Panc1 (cell line): Measurements from ENCODE around the gene EEF1A2. TPM values are rescaled to one million over a fixed set of nuclear protein-coding genes. Genes with fewer than 3 reads are reported as not detected.

Source experiments
- ATAC-seq: fragments of 200-7000 bp; cut with Tn5 transposase; 2 replicates; pipeline ENCODE4 v1.9.1; 2020; ENCODE audit warnings: mild to moderate bottlenecking, moderate library complexity
- BruUV-seq: library from RNA; stranded (reverse); fragments of 400-500 nt; replicated peaks from 2 replicates; lab custom pipeline; 2021; lab: Mats Ljungman, UMichigan
- CTCF ChIA-PET: fragments of 300-600 bp; sonication (Branson Sonifier 250); formaldehyde crosslinking; loops from one replicate; lab custom pipeline; 2022; ENCODE audit warnings: antibody characterized with exemption; lab: Charles Lee
- POLR2A ChIA-PET: fragments of 300-600 bp; sonication (Branson Sonifier 250); formaldehyde crosslinking; loops from one replicate; lab custom pipeline; 2022; ENCODE audit warnings: antibody characterized with exemption; lab: Charles Lee
- DNase-seq: peaks from one replicate; pipeline ENCODE4 v3.0.0-alpha.2; 2010; ENCODE audit warnings: low read depth, low spot score
- H3K27ac ChIP-seq: 2 replicates; pipeline ENCODE4 v1.5.1; 2011; ENCODE audit warnings: mild to moderate bottlenecking, low read length, inconsistent platforms
- H3K27me3 ChIP-seq: fragments of 200-500 bp; sonication (Bioruptor generic); 2 replicates; pipeline ENCODE4 v1.6.0; 2014; ENCODE audit warnings: low read length, inconsistent platforms; ENCODE audit not compliant: control insufficient read depth, insufficient read depth
- H3K36me3 ChIP-seq: fragments of 200-500 bp; sonication (Bioruptor generic); 2 replicates; pipeline ENCODE4 v1.5.1; 2014; ENCODE audit warnings: inconsistent platforms, mild to moderate bottlenecking, low read length, moderate library complexity; ENCODE audit not compliant: control insufficient read depth, insufficient read depth
- H3K4me1 ChIP-seq: 2 replicates; pipeline ENCODE4 v1.5.1; 2011; ENCODE audit warnings: inconsistent platforms, mild to moderate bottlenecking, low read length, moderate library complexity; ENCODE audit not compliant: control insufficient read depth, insufficient read depth
- H3K4me3 ChIP-seq, 2 experiments: 2 replicates each; pipeline ENCODE4 v1.5.1; 2011 to 2012; ENCODE audit warnings: low read depth in 2 of 2, low read length in 2 of 2, mild to moderate bottlenecking in 2 of 2, inconsistent platforms in 1 of 2, moderate library complexity in 1 of 2
- H3K9me3 ChIP-seq: fragments of 200-500 bp; sonication (Bioruptor generic); 2 replicates; pipeline ENCODE4 v1.5.1; 2014; ENCODE audit warnings: low read depth, mild to moderate bottlenecking, inconsistent platforms, low read length, moderate library complexity; ENCODE audit not compliant: control insufficient read depth, insufficient read depth
- CTCF ChIP-seq: fragments of 450-650 bp; IDR thresholded peaks from 2 replicates; pipeline ENCODE4 v1.5.1; 2017; ENCODE audit warnings: mild to moderate bottlenecking
- POLR2AphosphoS5 ChIP-seq: IDR thresholded peaks from 2 replicates; pipeline ENCODE4 v1.6.1; 2012; ENCODE audit warnings: mild to moderate bottlenecking, low read depth, low read length, moderate library complexity
- SIN3A ChIP-seq: IDR thresholded peaks from 2 replicates; pipeline ENCODE4 v1.6.1; 2012; ENCODE audit warnings: low read depth, mild to moderate bottlenecking, low read length, moderate library complexity, borderline replicate concordance; ENCODE audit not compliant: insufficient read depth
- TCF7L2 ChIP-seq: IDR thresholded peaks from 2 replicates; pipeline ENCODE4 v1.6.1; 2011; ENCODE audit warnings: mild to moderate bottlenecking, low read depth, low read length, inconsistent platforms
- in situ Hi-C: cut with HindIII; loops from 2 replicates; pipeline ENCODE4 v1.10.0; 2016; ENCODE audit warnings: low sequenced_read_pairs, low pct_unique_long_range_greater_than_20kb
- intact Hi-C: fragments of 100-400 bp; cut with micrococcal nuclease; formaldehyde crosslinking; loops from one replicate; pipeline ENCODE4 v1.10.0; 2022; ENCODE audit not compliant: unreplicated experiment
- total RNA-seq: library from RNA; stranded (reverse); gene quantifications from one replicate; pipeline ENCODE4 v1.2.1, GENCODE V29; 2021; ENCODE audit not compliant: unreplicated experiment
- TF ChIP-seq, protein P1 (sequence below), 2 experiments: IDR thresholded peaks; 2 replicates each; pipeline ENCODE4 v1.6.1; 2011 to 2012; ENCODE audit warnings: low read depth in 2 of 2, control low read depth in 1 of 2, low read length in 1 of 2, mild to moderate bottlenecking in 1 of 2, moderate library complexity in 1 of 2; ENCODE audit not compliant: insufficient read depth in 1 of 2

Gene EEF1A2
- total RNA-seq, 1 experiment from 2014 or later, result 178 TPM

DNA sequence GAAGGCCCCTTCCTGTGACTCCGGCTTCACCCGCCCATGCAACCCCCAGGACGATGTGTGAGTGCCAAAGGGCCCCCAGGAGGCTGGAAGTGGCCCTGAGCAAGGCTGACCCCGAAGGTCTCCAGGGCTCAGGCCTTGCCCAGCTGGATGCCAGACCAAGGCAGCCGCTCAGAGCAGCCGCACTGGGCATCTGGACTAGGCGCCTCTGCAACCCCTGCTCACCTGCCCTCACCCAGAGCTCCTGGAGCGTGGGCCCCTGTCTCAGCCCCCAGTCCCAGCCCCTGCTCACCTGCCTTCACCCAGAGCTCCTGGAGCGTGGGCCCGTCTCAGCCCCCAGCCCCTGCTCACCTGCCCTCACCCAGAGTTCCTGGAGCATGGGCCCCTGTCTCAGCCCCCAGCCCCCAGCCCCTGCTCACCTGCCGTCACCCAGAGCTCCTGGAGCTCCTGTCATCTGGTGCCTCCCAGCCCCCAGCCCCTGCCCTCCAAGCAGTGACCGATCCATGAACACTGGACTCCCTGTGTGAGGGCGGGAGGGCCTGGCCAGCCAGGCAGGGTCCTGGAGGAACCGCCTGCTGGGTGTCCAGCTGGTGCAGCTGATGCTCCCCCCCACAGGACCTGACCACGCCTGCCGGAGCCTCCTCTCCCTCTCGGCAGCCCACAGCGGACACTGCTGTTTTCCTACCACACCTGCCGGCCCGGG is 47.5 kb upstream of the EEF1A2 start:
- Histone ChIP-seq H3K9me3 (no peaks in the 10 kb centered on the region), H3K4me3 (no peak overlapping the region), H3K27me3 (no peaks in the 10 kb centered on the region), H3K36me3 (no peaks in the 10 kb centered on the region), H3K4me1 (peaks cover 10% of the 10 kb centered on the region; the same call in 1 of the 2 replicates), H3K27ac (no peak overlapping the region)
- TF ChIP-seq SIN3A (no peak), TCF7L2 (no peak), POLR2AphosphoS5 (no peak), CTCF (no peak)
- TF ChIP-seq, protein P1, sequence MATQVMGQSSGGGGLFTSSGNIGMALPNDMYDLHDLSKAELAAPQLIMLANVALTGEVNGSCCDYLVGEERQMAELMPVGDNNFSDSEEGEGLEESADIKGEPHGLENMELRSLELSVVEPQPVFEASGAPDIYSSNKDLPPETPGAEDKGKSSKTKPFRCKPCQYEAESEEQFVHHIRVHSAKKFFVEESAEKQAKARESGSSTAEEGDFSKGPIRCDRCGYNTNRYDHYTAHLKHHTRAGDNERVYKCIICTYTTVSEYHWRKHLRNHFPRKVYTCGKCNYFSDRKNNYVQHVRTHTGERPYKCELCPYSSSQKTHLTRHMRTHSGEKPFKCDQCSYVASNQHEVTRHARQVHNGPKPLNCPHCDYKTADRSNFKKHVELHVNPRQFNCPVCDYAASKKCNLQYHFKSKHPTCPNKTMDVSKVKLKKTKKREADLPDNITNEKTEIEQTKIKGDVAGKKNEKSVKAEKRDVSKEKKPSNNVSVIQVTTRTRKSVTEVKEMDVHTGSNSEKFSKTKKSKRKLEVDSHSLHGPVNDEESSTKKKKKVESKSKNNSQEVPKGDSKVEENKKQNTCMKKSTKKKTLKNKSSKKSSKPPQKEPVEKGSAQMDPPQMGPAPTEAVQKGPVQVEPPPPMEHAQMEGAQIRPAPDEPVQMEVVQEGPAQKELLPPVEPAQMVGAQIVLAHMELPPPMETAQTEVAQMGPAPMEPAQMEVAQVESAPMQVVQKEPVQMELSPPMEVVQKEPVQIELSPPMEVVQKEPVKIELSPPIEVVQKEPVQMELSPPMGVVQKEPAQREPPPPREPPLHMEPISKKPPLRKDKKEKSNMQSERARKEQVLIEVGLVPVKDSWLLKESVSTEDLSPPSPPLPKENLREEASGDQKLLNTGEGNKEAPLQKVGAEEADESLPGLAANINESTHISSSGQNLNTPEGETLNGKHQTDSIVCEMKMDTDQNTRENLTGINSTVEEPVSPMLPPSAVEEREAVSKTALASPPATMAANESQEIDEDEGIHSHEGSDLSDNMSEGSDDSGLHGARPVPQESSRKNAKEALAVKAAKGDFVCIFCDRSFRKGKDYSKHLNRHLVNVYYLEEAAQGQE (IDR thresholded peaks at IDR 0.05; ENCODE audit: insufficient read depth in 1 of 2, low read depth in 2 of 2, low read length in 1 of 2), result no peak
- no TSS peak for BruUV-seq
- no peak for DNase-seq
- in situ Hi-C loops, result no loop called here
- ChIA-PET POLR2A (interaction anchor here (0.5 kb wide), 1 partner anchor 19 kb away, joined by 4 read pairs; no protein-coding TSS in a partner anchor), CTCF (no interaction called here)
- intact Hi-C loops, result no loop called here
- no peak for ATAC-seq

DNA sequence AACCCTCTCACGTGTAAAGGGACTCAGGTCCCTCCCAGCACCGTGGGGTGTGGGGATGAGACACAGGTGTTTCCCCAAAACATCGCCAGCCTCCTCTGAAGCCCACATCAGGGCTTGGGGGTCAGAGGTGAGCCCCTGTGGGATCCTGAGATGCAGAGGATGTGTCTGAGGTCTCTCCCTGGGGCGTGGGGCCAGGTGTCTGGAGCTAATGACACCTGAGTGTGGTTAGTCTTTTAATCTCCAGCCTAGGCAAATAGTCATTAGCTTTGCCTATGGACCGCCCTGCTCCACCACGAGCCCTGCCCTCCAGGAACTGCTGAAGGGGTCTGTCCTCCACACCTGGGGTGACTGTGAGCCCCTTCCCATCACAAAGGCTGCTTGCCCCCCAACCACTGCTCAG is 46.9 kb upstream of the EEF1A2 start:
- Histone ChIP-seq H3K27ac (no peak overlapping the region), H3K4me3 (no peak overlapping the region), H3K36me3 (no peaks in the 10 kb centered on the region), H3K9me3 (no peaks in the 10 kb centered on the region), H3K27me3 (no peaks in the 10 kb centered on the region), H3K4me1 (peaks cover 10% of the 10 kb centered on the region; the same call in 1 of the 2 replicates)
- CTCF ChIA-PET, result no interaction called here
- TF ChIP-seq SIN3A, result no peak
- TF ChIP-seq CTCF, result no peak
- TF ChIP-seq, protein P1 (IDR thresholded peaks at IDR 0.05; ENCODE audit: insufficient read depth in 1 of 2, low read depth in 2 of 2, low read length in 1 of 2), result no peak
- TF ChIP-seq POLR2AphosphoS5, result no peak
- TF ChIP-seq TCF7L2, result no peak
- no peak for DNase-seq
- no peak for ATAC-seq
- in situ Hi-C loops (no loop called here), intact Hi-C loops (no loop called here)
- BruUV-seq, result no TSS peak
- POLR2A ChIA-PET, result interaction anchor here (0.5 kb wide), 1 partner anchor 18 kb away, joined by 4 read pairs; no protein-coding TSS in a partner anchor
